ENCODE results near the gene PHACTR3.

Gene PHACTR3

DNA sequence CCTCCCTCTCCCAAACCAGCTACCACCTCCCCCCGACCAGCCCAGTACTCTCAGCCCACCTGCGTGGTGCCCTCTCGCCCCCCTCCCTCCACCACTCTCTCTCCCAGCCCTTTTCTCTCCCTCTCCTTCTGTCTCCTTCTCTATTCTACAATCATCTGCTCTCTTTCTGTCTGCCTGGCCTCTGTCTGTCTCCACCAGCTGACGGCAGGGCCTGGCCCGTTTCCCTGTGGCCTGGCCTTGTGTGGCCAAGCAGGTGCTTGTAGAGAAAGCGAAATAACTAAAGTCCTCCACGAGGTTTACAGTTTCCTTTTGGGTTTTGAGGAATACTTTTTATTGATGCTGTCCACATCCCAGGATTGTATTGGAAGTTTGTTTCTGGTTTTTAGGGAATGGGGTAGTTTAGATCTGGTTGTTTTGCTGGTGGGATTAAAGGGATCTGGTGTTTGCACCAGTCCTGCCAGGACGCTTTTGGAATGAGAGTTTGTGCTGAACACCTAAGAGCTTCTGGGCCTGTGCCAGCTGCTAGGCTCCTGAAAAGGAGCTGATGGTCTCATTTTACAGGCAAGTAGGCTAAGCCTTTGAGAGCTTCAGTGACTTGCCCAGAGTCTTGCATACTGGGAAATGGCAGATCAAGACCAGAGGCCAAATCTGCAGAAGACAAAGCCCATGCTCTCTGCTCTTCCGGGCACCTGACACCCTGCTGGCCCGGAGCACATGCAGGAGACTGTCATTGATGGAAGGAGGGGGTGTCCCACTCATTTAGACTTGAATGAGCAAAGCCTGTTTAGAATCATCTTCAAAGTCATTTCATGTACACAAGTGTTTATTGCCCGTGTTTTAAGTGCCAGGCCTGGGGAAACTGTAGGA is 167.4 kb downstream of the PHACTR3 start:
- in situ Hi-C loops (cut with MboI; ENCODE audit: low sequenced_read_pairs, unreplicated experiment), result no loop called here
- TF ChIP-seq, protein P1, sequence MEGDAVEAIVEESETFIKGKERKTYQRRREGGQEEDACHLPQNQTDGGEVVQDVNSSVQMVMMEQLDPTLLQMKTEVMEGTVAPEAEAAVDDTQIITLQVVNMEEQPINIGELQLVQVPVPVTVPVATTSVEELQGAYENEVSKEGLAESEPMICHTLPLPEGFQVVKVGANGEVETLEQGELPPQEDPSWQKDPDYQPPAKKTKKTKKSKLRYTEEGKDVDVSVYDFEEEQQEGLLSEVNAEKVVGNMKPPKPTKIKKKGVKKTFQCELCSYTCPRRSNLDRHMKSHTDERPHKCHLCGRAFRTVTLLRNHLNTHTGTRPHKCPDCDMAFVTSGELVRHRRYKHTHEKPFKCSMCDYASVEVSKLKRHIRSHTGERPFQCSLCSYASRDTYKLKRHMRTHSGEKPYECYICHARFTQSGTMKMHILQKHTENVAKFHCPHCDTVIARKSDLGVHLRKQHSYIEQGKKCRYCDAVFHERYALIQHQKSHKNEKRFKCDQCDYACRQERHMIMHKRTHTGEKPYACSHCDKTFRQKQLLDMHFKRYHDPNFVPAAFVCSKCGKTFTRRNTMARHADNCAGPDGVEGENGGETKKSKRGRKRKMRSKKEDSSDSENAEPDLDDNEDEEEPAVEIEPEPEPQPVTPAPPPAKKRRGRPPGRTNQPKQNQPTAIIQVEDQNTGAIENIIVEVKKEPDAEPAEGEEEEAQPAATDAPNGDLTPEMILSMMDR (IDR thresholded peaks at IDR 0.05; ENCODE audit: borderline replicate concordance, control extremely low read depth, extremely low read depth, insufficient read depth, missing control alignments), result no peak

DNA sequence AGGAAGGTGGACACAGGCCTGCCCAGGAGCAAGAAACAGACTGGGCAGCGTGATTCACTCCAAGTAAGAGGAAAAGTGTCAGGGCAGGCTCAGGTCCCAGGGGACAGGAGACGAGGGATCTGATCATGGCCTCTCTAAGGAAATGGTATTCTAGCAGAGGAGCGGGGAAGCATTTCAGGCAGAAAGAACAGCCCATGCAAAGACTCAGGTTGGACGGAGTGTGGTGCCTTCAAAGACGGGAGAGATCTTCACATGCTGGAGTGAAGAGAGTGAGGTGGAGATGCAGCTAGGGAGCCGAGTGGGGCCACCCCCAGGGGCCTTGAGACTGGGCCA is 168.0 kb downstream of the PHACTR3 start:
- DNase-seq (ENCODE audit: low spot score), result no peak
- TF ChIP-seq, protein P1 (IDR thresholded peaks at IDR 0.05; ENCODE audit: borderline replicate concordance, control extremely low read depth, extremely low read depth, insufficient read depth, missing control alignments), result no peak
- in situ Hi-C loops (cut with MboI; ENCODE audit: low sequenced_read_pairs, unreplicated experiment), result no loop called here

More for the DNA sequence above, 167.4 kb downstream of the PHACTR3 start:
- DNase-seq (ENCODE audit: low spot score), result no peak

DNA sequence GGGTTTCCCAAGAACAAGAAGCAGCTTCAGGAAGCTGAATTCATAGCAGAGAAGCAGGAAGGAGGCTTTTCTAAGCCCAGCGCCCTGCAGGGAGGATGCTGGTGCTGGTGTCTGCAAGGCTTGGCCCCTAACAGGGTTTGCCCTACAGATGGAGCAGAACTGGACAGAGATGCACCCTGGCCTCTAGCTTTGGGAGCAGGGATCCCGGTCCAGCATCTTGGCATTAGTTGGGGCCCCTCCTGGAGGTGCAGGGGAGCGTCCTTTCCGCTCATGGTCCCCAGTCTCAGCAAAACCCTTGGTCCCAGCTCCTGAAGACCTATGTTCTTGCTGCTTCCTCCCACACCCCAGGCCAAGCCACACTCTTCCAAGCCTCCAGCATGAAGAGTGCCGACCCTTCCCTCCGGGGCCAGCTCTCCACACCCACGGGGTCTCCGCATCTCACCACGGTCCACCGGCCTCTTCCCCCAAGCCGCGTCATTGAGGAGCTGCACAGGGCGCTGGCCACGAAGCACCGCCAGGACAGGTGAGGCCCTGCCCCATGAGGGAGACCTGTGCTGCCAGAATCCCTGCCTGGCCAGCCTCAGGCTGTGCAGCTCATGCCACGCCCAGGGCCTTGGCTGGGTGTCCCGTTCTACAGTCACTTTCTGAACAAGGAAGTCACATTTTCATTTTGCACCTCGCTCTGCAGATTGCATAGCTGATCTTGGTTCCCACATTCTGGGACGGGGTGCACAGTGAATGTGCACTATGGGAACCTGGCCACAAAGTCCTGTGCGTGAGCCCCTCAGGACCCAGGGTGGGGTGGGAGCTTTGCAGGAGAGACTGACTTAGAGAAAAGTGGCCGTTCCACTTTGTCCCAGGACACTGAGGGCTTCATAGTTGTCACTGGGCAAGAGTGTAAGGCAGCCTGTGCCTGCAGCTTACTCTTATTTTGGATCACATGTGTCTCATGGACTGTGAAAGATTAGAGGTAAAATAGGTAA is 168.9 kb downstream of the PHACTR3 start:
- DNase-seq (ENCODE audit: low spot score), result no peak
- in situ Hi-C loops (cut with MboI; ENCODE audit: low sequenced_read_pairs, unreplicated experiment), result no loop called here
- TF ChIP-seq, protein P1 (IDR thresholded peaks at IDR 0.05; ENCODE audit: borderline replicate concordance, control extremely low read depth, extremely low read depth, insufficient read depth, missing control alignments), result no peak

DNA sequence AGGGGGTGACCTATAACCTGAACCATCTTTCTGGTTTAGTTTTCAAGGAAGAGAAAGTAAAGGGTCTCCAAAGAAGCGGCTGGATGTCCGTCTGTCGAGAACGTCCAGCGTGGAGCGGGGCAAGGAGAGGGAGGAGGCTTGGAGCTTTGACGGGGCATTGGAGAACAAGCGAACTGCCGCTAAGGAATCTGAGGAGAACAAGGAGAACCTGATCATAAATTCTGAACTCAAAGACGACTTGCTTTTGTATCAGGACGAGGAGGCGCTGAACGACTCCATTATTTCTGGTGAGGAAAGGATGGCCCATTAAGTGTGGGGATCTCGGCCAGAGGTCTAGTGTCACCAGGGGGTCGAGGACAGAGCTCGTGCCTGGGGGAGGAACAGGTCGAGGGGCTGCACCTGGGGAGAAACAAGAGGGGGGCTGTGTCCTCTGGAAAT is 169.9 kb downstream of the PHACTR3 start:
- in situ Hi-C loops (cut with MboI; ENCODE audit: low sequenced_read_pairs, unreplicated experiment), result no loop called here
- TF ChIP-seq, protein P1 (IDR thresholded peaks at IDR 0.05; ENCODE audit: borderline replicate concordance, control extremely low read depth, extremely low read depth, insufficient read depth, missing control alignments), result no peak

DNA sequence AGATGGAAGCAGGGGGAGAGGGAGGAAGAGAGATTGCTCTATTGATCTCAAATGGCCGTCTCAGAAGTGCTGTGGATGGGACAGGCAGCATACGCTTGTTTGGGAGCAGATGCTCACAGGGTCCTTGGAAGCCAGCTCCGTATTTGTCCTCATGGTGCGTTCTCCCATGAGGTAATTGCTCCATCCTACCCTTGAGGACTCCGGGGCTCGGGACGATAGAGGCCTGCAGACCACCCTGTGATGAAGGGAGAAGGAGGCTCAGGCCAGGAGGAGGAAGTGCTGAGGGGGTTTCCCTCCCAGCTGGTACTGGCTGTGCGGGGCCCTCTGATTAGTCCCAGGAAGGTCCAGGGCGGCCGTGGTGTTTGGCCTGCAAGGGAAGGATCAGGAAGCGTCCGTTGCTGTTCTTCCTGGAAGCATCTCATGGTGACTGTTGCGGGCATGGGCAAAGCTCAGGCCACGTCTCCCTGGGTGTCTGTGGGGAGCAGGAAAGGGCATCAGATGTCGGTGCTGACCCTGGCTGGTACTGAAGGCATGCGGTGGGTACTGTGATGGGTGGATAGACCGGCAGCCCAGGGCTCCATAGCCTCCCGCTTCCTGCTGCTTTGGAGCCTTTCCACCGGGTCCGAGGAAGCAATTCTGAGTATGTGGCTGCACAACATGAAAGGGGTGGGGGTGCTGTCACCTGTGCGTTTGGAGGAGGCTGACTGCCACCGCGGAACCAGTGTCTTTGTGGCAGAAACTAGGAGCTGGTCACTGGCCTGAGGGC is 170.8 kb downstream of the PHACTR3 start:
- TF ChIP-seq, protein P1 (IDR thresholded peaks at IDR 0.05; ENCODE audit: borderline replicate concordance, control extremely low read depth, extremely low read depth, insufficient read depth, missing control alignments), result no peak
- in situ Hi-C loops (cut with MboI; ENCODE audit: low sequenced_read_pairs, unreplicated experiment), result no loop called here
- peak; percentile 22 for DNase-seq (ENCODE audit: low spot score)

More for the DNA sequence above, 169.9 kb downstream of the PHACTR3 start:
- peak; percentile 7 for DNase-seq (ENCODE audit: low spot score)

DNA sequence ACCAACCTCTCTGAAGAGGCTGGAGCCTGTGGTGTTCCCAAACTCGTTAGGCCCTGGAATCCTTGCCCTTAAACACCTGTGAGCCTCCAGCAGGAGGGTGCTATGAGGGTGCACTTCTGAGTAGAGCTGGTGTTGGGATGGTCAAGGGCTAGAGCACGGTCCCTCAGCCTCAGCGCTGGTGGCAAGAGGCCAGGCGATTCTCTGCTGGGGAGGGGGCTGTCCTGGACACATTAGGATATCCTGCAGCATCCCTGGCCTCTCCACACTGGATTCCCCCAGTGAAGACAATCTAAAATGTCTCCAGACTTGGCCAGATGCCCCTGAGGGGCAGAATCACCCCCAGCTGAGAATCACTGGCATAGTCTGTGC is 171.3 kb downstream of the PHACTR3 start:
- TF ChIP-seq, protein P1 (IDR thresholded peaks at IDR 0.05; ENCODE audit: borderline replicate concordance, control extremely low read depth, extremely low read depth, insufficient read depth, missing control alignments), result no peak
- peak; percentile 14 for DNase-seq (ENCODE audit: low spot score)
- in situ Hi-C loops (cut with MboI; ENCODE audit: low sequenced_read_pairs, unreplicated experiment), result no loop called here
